Glutamatergic neuron (in vitro differentiated cells): ENCODE results near the gene SAMMSON. TPM values are rescaled to one million over a fixed set of nuclear protein-coding genes. Genes with fewer than 3 reads are reported as not detected.

Experiments
- DNase-seq: peaks from one replicate; pipeline ENCODE4 v3.0.0; 2022
- H3K27ac Mint-ChIP-seq: one replicate; pipeline ENCODE4 v1.8.0; 2020; ENCODE audit warnings: mild to moderate bottlenecking, mixed read lengths, inconsistent platforms; ENCODE audit not compliant: unreplicated experiment
- H3K27me3 Mint-ChIP-seq: one replicate; pipeline ENCODE4 v1.8.0; 2020; ENCODE audit warnings: mild to moderate bottlenecking, moderate library complexity, mixed read lengths, inconsistent platforms; ENCODE audit not compliant: unreplicated experiment
- H3K36me3 Mint-ChIP-seq: one replicate; pipeline ENCODE4 v1.8.0; 2020; ENCODE audit warnings: mild to moderate bottlenecking, mixed read lengths, inconsistent platforms; ENCODE audit not compliant: unreplicated experiment
- H3K4me1 Mint-ChIP-seq: one replicate; pipeline ENCODE4 v1.8.0; 2020; ENCODE audit warnings: mild to moderate bottlenecking, low read depth, mixed read lengths, inconsistent platforms; ENCODE audit not compliant: unreplicated experiment
- H3K4me3 Mint-ChIP-seq: one replicate; pipeline ENCODE4 v1.8.0; 2020; ENCODE audit warnings: mild to moderate bottlenecking, mixed read lengths, inconsistent platforms; ENCODE audit not compliant: unreplicated experiment
- H3K9me3 Mint-ChIP-seq: one replicate; pipeline ENCODE4 v1.8.0; 2020; ENCODE audit warnings: mild to moderate bottlenecking, moderate library complexity, mixed read lengths, inconsistent platforms; ENCODE audit not compliant: unreplicated experiment
- total RNA-seq: library from RNA; stranded (reverse); fragmentation: NEBNext Ultra II Directional; extraction: Animal tissue kit (Norgen Biotek cat#: 25700); gene quantifications from one replicate; pipeline ENCODE4 v1.2.1, GENCODE V29; 2021; ENCODE audit not compliant: unreplicated experiment
- TF ChIP-seq, protein P1 (sequence below): fragments of 200-600 bp; sonication (generic); IDR thresholded peaks from one replicate; pipeline ENCODE4 v1.5.0; 2021; ENCODE audit not compliant: partially characterized antibody, unreplicated experiment

Gene SAMMSON
- total RNA-seq, 1 donor from 2014 or later: not detected

DNA sequence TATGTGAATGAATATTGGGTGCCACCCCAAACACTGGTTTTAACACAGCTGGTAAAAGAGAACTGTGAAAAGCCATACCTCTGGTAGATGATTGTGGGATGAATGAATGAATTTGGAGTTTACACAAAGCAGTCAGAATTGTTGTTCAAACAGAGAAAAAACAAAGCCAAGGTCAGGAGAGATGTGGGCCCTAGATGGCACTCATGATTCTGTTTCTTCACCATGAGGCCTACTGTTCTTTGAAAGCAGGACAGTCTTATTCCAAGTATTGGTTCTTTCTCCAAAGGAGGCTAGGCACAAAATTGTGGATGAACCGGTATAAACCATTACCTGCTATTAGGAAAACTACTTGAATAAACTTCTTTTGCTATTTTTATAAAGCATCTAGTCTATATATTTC lies 97.6 kb downstream of the SAMMSON start:
- H3K4me1 Mint-ChIP-seq: no peaks in the 10 kb centered on the region
- no peak overlapping the region for H3K4me3 Mint-ChIP-seq
- no peak overlapping the region for H3K27ac Mint-ChIP-seq
- H3K27me3 Mint-ChIP-seq: no peaks in the 10 kb centered on the region
- no peak for DNase-seq
- H3K36me3 Mint-ChIP-seq: no peaks in the 10 kb centered on the region
- TF ChIP-seq, protein P1, sequence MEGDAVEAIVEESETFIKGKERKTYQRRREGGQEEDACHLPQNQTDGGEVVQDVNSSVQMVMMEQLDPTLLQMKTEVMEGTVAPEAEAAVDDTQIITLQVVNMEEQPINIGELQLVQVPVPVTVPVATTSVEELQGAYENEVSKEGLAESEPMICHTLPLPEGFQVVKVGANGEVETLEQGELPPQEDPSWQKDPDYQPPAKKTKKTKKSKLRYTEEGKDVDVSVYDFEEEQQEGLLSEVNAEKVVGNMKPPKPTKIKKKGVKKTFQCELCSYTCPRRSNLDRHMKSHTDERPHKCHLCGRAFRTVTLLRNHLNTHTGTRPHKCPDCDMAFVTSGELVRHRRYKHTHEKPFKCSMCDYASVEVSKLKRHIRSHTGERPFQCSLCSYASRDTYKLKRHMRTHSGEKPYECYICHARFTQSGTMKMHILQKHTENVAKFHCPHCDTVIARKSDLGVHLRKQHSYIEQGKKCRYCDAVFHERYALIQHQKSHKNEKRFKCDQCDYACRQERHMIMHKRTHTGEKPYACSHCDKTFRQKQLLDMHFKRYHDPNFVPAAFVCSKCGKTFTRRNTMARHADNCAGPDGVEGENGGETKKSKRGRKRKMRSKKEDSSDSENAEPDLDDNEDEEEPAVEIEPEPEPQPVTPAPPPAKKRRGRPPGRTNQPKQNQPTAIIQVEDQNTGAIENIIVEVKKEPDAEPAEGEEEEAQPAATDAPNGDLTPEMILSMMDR: no peak
- H3K9me3 Mint-ChIP-seq: no peaks in the 10 kb centered on the region

DNA sequence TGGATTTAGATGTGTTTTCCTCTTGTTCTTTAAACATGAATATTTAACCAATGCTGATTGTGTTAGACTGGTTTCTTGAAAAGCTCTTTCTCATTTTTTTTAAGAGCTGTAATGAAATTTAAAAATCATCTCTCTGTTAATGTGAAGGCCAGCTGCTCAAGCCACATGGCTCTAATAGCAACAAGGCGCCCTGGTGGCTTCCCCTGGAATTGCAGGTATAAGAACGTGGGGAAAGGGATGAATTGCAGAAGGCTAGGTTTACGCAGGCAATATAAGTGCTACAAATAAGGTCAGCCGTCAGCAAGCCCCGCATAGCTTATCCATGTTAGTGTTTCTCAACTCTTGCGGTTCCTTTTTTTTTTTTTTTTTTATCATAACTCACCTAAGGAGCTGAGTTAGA lies 108.5 kb downstream of the SAMMSON start:
- H3K4me3 Mint-ChIP-seq: no peak overlapping the region
- no peaks in the 10 kb centered on the region for H3K36me3 Mint-ChIP-seq
- H3K4me1 Mint-ChIP-seq: no peaks in the 10 kb centered on the region
- H3K27ac Mint-ChIP-seq: no peak overlapping the region
- peaks cover 3% of the 10 kb centered on the region for H3K9me3 Mint-ChIP-seq
- TF ChIP-seq, protein P1: peak; percentile 79
- H3K27me3 Mint-ChIP-seq: no peaks in the 10 kb centered on the region
- DNase-seq: peak; percentile 70

DNA sequence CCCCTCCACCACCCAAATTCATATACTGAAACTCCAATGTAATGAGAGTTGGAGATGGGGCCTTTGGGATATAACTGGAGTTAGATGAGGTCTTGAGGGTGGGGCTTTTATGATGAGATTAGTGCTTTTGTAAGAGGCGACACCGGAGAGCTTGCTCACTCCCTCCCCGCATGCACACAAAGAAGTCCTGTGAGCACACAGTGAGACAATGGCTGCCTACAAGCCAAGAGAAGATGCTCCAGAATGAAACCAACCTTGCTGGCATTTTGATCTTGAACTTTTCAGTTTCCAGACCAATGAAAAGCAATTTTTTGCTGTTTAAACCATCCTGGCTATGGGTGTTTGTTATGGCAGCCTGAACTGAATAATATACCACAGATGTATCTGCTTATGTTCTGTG lies 109.0 kb downstream of the SAMMSON start:
- H3K4me1 Mint-ChIP-seq: no peaks in the 10 kb centered on the region
- H3K27me3 Mint-ChIP-seq: no peaks in the 10 kb centered on the region
- no peak for DNase-seq
- H3K4me3 Mint-ChIP-seq: no peak overlapping the region
- no peak overlapping the region for H3K27ac Mint-ChIP-seq
- H3K9me3 Mint-ChIP-seq: peaks cover 3% of the 10 kb centered on the region
- H3K36me3 Mint-ChIP-seq: no peaks in the 10 kb centered on the region
- TF ChIP-seq, protein P1: no peak

DNA sequence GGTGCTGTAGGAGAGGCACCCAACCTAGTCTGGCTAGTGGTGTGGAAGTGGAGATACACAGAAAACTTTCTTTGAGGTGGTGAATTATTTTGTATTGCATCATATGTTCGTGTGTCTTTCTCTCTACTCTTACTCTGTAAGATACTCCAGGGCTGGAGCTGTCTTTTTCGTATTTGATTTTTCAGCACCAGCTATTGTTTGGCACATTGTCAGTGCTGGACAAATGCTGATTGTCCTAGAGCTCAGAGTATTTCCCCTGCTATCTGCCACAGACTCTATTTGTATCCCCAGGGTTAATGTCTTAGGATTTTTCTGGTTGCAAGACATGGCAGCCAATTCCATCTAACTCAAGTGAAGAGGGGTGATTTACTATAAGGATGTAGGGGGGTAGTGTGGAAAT lies 110.5 kb downstream of the SAMMSON start:
- no peak overlapping the region for H3K27ac Mint-ChIP-seq
- TF ChIP-seq, protein P1: no peak
- no peaks in the 10 kb centered on the region for H3K36me3 Mint-ChIP-seq
- H3K4me1 Mint-ChIP-seq: no peaks in the 10 kb centered on the region
- no peak for DNase-seq
- H3K9me3 Mint-ChIP-seq: peaks cover 3% of the 10 kb centered on the region
- no peak overlapping the region for H3K4me3 Mint-ChIP-seq
- no peaks in the 10 kb centered on the region for H3K27me3 Mint-ChIP-seq

DNA sequence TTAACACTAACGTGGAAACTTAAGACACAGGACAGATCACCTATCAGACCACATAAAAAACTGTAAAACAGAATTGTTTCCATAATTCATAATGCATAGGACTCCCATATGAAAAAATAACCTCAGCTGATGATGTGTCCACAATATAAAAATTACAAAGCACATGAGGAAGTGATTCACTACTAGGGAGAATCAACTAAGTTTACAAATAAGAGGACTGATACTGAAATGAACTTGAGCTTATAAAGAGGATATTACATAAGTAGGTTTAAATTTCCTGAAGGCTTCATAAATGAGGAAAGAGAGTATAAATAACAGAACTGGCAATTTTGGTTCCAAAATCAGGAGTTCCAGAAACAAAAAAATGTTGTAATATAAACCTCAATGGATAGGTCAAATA lies 111.9 kb downstream of the SAMMSON start:
- no peaks in the 10 kb centered on the region for H3K27me3 Mint-ChIP-seq
- no peak overlapping the region for H3K27ac Mint-ChIP-seq
- no peak for DNase-seq
- no peaks in the 10 kb centered on the region for H3K4me1 Mint-ChIP-seq
- no peaks in the 10 kb centered on the region for H3K36me3 Mint-ChIP-seq
- peaks cover 3% of the 10 kb centered on the region for H3K9me3 Mint-ChIP-seq
- H3K4me3 Mint-ChIP-seq: no peak overlapping the region
- TF ChIP-seq, protein P1: no peak
